MM.1S (cell line): ENCODE results near the gene FOXF2.

Source experiments
- DNase-seq: peaks from one replicate; pipeline ENCODE4 v3.0.0-alpha.2; 2015
- H2AFZ ChIP-seq: fragments of 300-600 bp; sonication (generic); 2 replicates; pipeline ENCODE4 v1.6.0; 2016; ENCODE audit warnings: antibody characterized with exemption, low read length
- H3F3A ChIP-seq: fragments of 300-600 bp; sonication (generic); 2 replicates; pipeline ENCODE4 v1.6.1; 2016; ENCODE audit warnings: mild to moderate bottlenecking, antibody characterized with exemption, low read length, moderate library complexity, mixed read lengths; ENCODE audit not compliant: insufficient read depth
- H3K27ac ChIP-seq: fragments of 300-600 bp; sonication (generic); 2 replicates; pipeline ENCODE4 v1.5.1; 2016; ENCODE audit warnings: mild to moderate bottlenecking, low read length
- H3K27me3 ChIP-seq: fragments of 300-600 bp; sonication (generic); replicated peaks from 2 replicates; pipeline ENCODE4 v1.6.0; 2016; ENCODE audit warnings: low read length; ENCODE audit not compliant: insufficient read depth
- H3K36me3 ChIP-seq: fragments of 300-600 bp; sonication (generic); replicated peaks from 2 replicates; pipeline ENCODE4 v1.6.1; 2016; ENCODE audit warnings: mild to moderate bottlenecking, low read length, mixed read lengths; ENCODE audit not compliant: insufficient read depth
- H3K4me1 ChIP-seq: fragments of 300-600 bp; sonication (generic); 2 replicates; pipeline ENCODE4 v1.6.1; 2016; ENCODE audit warnings: low read length, mixed read lengths
- H3K4me2 ChIP-seq: fragments of 300-600 bp; sonication (generic); 2 replicates; pipeline ENCODE4 v1.6.0; 2016; ENCODE audit warnings: low read depth, low read length
- H3K4me3 ChIP-seq: fragments of 300-600 bp; sonication (generic); 2 replicates; pipeline ENCODE4 v1.5.1; 2016; ENCODE audit warnings: low read length, mixed read lengths
- H3K79me2 ChIP-seq: fragments of 300-600 bp; sonication (generic); 2 replicates; pipeline ENCODE4 v1.6.1; 2016; ENCODE audit warnings: mixed run types, low read length, mixed read lengths
- H3K9ac ChIP-seq: fragments of 300-600 bp; sonication (generic); 2 replicates; pipeline ENCODE4 v1.6.1; 2016; ENCODE audit warnings: low read length, mixed read lengths
- H3K9me2 ChIP-seq: fragments of 300-600 bp; sonication (generic); replicated peaks from 2 replicates; pipeline ENCODE4 v1.6.1; 2016; ENCODE audit warnings: mild to moderate bottlenecking, low read length, mixed read lengths; ENCODE audit not compliant: insufficient read depth
- H3K9me3 ChIP-seq: fragments of 300-600 bp; sonication (generic); replicated peaks from 2 replicates; pipeline ENCODE4 v1.6.1; 2016; ENCODE audit warnings: mild to moderate bottlenecking, low read length, mixed read lengths; ENCODE audit not compliant: insufficient read depth
- H4K20me1 ChIP-seq: fragments of 300-600 bp; sonication (generic); 2 replicates; pipeline ENCODE4 v1.6.1; 2016; ENCODE audit warnings: mild to moderate bottlenecking, low read length, moderate library complexity, mixed read lengths; ENCODE audit not compliant: insufficient read depth
- CTCF ChIP-seq: fragments of 300-600 bp; sonication (generic); IDR thresholded peaks from 2 replicates; pipeline ENCODE4 v1.5.1; 2016; ENCODE audit warnings: antibody characterized with exemption, low read length, mixed read lengths
- EZH2 ChIP-seq: fragments of 300-600 bp; sonication (generic); optimal IDR thresholded peaks from 2 replicates; pipeline ENCODE3; 2017; ENCODE audit warnings: low read depth, mild to moderate bottlenecking, antibody characterized with exemption, low read length, mixed read lengths
- EZH2phosphoT487 ChIP-seq: fragments of 300-600 bp; sonication (generic); IDR thresholded peaks from 2 replicates; pipeline ENCODE4 v1.6.1; 2018; ENCODE audit warnings: antibody characterized with exemption, low read length

Gene FOXF2

DNA sequence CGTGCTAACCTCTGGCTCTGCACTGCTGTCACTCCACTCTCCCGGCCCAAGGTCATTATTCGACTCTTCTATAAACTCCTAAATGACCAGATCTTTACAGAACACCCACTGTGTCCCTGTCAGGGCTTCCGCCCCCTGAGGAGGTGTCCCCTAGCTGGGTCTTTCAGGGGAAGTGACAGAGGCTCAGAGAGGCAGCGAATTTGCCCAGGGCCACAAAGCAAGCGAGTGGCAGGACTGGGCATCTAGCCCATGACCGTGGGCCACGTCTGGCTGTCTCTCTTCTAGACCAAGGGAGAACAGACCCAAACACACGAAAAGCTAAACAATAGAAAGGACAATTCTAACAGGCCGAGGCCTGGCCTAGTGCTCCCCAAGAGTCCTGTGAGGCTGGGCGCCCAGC is 27.4 kb downstream of the FOXF2 start:
- H3K36me3 ChIP-seq = no peaks in the 10 kb centered on the region
- no peak overlapping the region for H2AFZ ChIP-seq
- no peak overlapping the region for H3K27ac ChIP-seq
- H3K4me2 ChIP-seq = no peak overlapping the region
- TF ChIP-seq EZH2 (no peak), CTCF (no peak), EZH2phosphoT487 (no peak)
- no peaks in the 10 kb centered on the region for H3K9me2 ChIP-seq
- no peaks in the 10 kb centered on the region for H3F3A ChIP-seq
- no peaks in the 10 kb centered on the region for H3K79me2 ChIP-seq
- H3K9ac ChIP-seq = no peak overlapping the region
- DNase-seq = no peak
- H4K20me1 ChIP-seq = no peaks in the 10 kb centered on the region
- H3K9me3 ChIP-seq = no peaks in the 10 kb centered on the region
- no peaks in the 10 kb centered on the region for H3K4me1 ChIP-seq
- H3K4me3 ChIP-seq = no peak overlapping the region
- H3K27me3 ChIP-seq = no peaks in the 10 kb centered on the region

DNA sequence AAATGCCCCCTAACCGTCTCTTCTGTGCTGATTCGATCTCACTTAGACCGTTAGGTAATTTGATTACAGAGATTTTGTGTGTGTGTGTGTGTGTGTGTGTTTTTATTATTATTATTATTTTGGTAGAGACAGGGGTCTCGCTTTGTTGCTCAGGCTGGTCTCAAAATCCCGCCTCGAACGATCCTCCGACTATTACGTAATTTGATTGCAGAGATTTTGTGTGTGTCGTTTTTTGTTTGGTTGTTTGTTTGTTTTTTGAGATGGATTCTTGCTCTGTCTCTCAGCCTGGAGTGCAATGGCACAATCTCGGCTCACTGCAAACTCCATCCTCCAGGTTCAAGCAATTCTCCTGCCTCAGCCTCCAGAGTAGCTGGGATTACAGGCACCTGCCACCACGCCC is 28.3 kb downstream of the FOXF2 start:
- Histone ChIP-seq H3K27ac (no peak overlapping the region), H3K27me3 (no peaks in the 10 kb centered on the region)

DNA sequence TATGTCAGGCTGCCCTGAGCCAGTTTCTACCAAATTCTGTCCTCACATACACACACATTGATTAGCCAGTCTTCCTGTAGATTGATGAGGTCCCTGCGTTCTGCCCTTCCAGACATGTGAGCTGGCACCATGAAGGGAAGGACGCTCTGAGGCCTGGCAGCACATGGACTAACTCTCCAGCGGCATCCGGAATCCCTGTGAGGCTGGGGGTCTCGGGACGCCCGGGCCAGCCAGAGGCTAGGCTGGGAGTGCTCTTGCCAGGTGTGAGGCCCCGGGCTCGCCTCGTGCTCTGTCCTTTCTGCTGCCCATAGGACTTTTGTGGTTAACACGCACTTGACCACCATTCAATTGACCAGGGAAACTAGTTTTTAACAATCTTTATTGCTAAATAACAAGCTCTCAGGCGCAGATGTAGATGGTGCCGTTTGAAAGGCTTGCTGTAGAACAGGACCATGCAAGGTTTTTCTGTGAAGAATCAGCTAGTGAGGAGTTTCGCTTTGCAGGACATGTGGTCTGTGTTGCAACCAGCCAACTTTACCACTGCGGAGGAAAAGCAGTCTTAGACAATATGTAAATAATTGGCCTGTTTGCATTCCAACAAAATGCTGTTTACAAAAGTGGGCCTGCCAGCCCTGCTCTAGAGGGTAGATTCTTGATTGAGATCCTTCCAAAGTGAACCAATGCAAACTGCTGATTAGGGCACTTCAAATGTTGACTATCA is 29.3 kb downstream of the FOXF2 start:
- H3K27me3 ChIP-seq = no peaks in the 10 kb centered on the region
- no peaks in the 10 kb centered on the region for H3F3A ChIP-seq
- no peaks in the 10 kb centered on the region for H3K9me3 ChIP-seq

More for the DNA sequence above, 28.3 kb downstream of the FOXF2 start:
- Histone ChIP-seq H3K79me2 (no peaks in the 10 kb centered on the region), H3K9me3 (no peaks in the 10 kb centered on the region), H2AFZ (no peak overlapping the region), H3K4me1 (no peaks in the 10 kb centered on the region), H4K20me1 (no peaks in the 10 kb centered on the region), H3K36me3 (no peaks in the 10 kb centered on the region), H3K4me3 (no peak overlapping the region), H3K9me2 (no peaks in the 10 kb centered on the region), H3K9ac (no peak overlapping the region), H3F3A (no peaks in the 10 kb centered on the region), H3K4me2 (no peak overlapping the region)
- TF ChIP-seq EZH2phosphoT487 (no peak), EZH2 (no peak), CTCF (no peak)
- no peak for DNase-seq

More for the DNA sequence above, 29.3 kb downstream of the FOXF2 start:
- H3K9me2 ChIP-seq = no peaks in the 10 kb centered on the region
- H3K79me2 ChIP-seq = no peaks in the 10 kb centered on the region
- no peaks in the 10 kb centered on the region for H3K4me1 ChIP-seq
- no peaks in the 10 kb centered on the region for H3K36me3 ChIP-seq
- no peak for DNase-seq
- no peak overlapping the region for H3K4me2 ChIP-seq
- H4K20me1 ChIP-seq = no peaks in the 10 kb centered on the region
- H3K27ac ChIP-seq = no peak overlapping the region
- H3K9ac ChIP-seq = no peak overlapping the region
- no peak overlapping the region for H3K4me3 ChIP-seq
- TF ChIP-seq EZH2 (no peak), EZH2phosphoT487 (no peak), CTCF (no peak)
- no peak overlapping the region for H2AFZ ChIP-seq
